OCI-LY3 (cell line): ENCODE results near the gene SPRED1.

ENCODE experiments used
- EZH2phosphoT487 ChIP-seq: fragments of 200-600 bp; shearing (Covaris generic); IDR thresholded peaks from 2 replicates; pipeline ENCODE4 v1.6.1; 2018; ENCODE audit warnings: antibody characterized with exemption, mixed run types, low read depth
- TF ChIP-seq, protein P1 (sequence below): fragments of 200-600, 300-600 bp; sonication (generic); IDR thresholded peaks from 2 replicates; pipeline ENCODE4 v1.5.1; 2014; ENCODE audit warnings: antibody characterized with exemption, low read length, low read depth

DNA sequence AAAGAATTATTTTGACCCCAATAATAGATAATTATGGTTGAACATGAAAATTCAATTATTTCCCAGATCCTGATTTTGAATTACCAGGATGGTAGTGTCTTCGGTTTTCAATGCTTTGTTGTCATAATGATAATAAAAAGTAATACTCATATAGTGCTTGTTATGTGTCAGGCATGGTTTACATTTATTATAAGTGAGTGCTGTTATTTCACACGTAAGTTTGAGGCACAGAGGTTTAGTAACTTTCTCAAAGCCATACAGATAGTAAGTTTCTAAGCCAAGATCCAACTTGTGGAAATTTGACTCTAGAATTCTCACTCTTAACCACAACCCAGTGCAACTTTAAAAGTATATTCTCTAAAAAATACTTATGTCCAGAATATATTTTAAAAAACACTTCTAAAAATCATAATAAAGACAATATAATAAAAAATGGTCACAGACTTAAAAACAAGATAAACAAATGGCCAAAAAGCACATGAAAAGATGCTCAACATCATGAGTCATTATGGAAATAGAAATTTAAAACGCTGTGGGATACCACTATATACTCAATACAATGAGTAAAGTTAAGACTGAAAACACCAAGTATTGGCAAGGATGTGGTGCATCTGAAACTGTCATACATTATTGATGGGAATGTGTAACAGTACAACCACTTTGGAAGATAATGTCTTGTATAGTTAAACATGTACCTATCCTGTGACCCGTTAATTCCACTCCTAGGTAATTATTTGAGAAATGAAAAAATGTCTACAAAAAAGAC lies 45.2 kb downstream of the SPRED1 start:
- TF ChIP-seq, protein P1, sequence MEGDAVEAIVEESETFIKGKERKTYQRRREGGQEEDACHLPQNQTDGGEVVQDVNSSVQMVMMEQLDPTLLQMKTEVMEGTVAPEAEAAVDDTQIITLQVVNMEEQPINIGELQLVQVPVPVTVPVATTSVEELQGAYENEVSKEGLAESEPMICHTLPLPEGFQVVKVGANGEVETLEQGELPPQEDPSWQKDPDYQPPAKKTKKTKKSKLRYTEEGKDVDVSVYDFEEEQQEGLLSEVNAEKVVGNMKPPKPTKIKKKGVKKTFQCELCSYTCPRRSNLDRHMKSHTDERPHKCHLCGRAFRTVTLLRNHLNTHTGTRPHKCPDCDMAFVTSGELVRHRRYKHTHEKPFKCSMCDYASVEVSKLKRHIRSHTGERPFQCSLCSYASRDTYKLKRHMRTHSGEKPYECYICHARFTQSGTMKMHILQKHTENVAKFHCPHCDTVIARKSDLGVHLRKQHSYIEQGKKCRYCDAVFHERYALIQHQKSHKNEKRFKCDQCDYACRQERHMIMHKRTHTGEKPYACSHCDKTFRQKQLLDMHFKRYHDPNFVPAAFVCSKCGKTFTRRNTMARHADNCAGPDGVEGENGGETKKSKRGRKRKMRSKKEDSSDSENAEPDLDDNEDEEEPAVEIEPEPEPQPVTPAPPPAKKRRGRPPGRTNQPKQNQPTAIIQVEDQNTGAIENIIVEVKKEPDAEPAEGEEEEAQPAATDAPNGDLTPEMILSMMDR, result no peak
- TF ChIP-seq EZH2phosphoT487, result no peak
